ENCODE data around the gene PSMD4. TPM values are rescaled to one million over a fixed set of nuclear protein-coding genes. Genes with fewer than 3 reads are reported as not detected.

PSMD4 gene
- total and polyA plus RNA-seq, 8 donors = 104 to 158 (median 149) TPM

DNA sequence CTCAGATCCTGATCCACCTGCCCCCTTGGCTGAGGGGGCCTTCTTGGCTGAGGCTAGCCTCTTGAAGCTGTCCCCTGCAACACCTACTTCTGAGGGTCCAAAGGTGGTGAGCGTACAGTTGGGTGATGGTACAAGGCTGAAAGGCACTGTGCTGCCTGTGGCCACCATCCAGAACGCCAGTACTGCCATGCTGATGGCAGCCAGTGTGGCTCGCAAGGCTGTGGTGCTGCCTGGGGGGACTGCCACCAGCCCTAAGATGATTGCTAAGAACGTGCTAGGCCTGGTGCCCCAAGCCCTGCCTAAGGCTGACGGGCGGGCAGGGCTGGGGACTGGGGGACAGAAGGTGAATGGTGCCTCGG is 32.8 kb downstream of the PSMD4 start:
- ATAC-seq (no peak), DNase-seq (no peak)
- intact Hi-C loops (cut with DNase I) = no loop called here
- Histone ChIP-seq H3K4me1 (peaks cover 7 to 29% of the 10 kb centered on the region in 2 donors), H3K27me3 (no peaks in the 10 kb centered on the region), H3K4me3 (no peak overlapping the region), H3K9me3 (no peaks in the 10 kb centered on the region), H3K27ac (no peak overlapping the region), H3K36me3 (peaks cover 0 to 75% of the 10 kb centered on the region in 2 donors)
- TF ChIP-seq, protein P1, sequence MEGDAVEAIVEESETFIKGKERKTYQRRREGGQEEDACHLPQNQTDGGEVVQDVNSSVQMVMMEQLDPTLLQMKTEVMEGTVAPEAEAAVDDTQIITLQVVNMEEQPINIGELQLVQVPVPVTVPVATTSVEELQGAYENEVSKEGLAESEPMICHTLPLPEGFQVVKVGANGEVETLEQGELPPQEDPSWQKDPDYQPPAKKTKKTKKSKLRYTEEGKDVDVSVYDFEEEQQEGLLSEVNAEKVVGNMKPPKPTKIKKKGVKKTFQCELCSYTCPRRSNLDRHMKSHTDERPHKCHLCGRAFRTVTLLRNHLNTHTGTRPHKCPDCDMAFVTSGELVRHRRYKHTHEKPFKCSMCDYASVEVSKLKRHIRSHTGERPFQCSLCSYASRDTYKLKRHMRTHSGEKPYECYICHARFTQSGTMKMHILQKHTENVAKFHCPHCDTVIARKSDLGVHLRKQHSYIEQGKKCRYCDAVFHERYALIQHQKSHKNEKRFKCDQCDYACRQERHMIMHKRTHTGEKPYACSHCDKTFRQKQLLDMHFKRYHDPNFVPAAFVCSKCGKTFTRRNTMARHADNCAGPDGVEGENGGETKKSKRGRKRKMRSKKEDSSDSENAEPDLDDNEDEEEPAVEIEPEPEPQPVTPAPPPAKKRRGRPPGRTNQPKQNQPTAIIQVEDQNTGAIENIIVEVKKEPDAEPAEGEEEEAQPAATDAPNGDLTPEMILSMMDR (IDR thresholded peaks at IDR 0.05) = no peak

DNA sequence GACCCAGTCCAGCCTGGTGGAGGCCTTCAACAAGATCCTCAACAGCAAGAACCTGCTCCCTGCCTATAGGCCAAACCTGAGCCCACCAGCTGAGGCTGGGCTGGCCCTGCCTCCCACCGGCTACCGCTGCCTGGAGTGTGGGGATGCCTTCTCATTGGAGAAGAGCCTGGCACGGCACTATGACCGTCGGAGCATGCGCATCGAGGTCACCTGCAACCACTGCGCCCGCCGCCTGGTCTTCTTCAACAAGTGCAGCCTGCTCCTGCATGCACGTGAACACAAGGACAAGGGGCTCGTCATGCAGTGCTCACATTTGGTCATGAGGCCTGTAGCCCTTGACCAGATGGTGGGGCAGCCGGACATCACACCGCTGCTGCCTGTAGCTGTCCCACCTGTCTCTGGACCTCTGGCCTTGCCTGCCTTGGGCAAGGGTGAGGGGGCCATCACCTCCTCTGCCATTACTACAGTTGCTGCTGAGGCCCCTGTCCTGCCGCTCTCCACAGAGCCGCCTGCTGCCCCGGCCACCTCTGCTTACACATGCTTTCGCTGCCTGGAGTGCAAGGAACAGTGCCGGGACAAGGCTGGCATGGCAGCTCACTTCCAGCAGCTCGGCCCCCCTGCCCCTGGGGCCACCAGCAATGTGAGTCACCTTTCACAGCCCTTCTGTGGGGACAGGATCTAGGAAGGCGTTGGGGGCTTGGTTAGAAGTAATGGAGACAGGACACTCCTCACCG is 33.4 kb downstream of the PSMD4 start:
- no peak overlapping the region for H3K27ac ChIP-seq
- DNase-seq = no peak
- H3K36me3 ChIP-seq = peaks cover 0 to 81% of the 10 kb centered on the region in 2 donors
- H3K9me3 ChIP-seq = no peaks in the 10 kb centered on the region
- H3K4me3 ChIP-seq = no peak overlapping the region
- no peaks in the 10 kb centered on the region for H3K27me3 ChIP-seq
- no peak for ATAC-seq
- TF ChIP-seq, protein P1 (IDR thresholded peaks at IDR 0.05) = no peak
- peaks cover 7 to 25% of the 10 kb centered on the region in 2 donors for H3K4me1 ChIP-seq
- intact Hi-C loops (cut with DNase I) = no loop called here

DNA sequence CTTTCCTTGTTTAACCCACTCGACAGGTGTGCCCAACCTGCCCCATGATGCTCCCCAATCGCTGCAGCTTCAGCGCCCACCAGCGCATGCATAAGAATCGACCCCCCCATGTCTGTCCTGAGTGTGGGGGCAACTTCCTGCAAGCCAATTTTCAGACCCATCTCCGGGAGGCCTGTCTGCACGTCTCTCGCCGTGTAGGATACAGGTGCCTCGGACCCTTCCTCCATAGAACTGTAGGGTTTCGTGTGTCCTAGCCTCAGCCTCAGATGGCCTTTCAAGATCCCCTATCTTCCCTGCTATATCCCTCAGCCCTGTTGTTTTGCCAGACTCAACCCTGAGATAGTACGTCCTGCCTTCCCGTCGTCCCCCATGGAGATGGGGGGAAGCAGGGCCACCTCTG is 34.0 kb downstream of the PSMD4 start:
- intact Hi-C loops (cut with DNase I) = no loop called here
- Histone ChIP-seq H3K9me3 (no peaks in the 10 kb centered on the region), H3K4me1 (peaks cover 6 to 19% of the 10 kb centered on the region in 2 donors), H3K36me3 (peaks cover 0 to 87% of the 10 kb centered on the region in 2 donors), H3K27me3 (no peaks in the 10 kb centered on the region), H3K27ac (no peak overlapping the region), H3K4me3 (no peak overlapping the region)
- ATAC-seq (no peak), DNase-seq (no peak)
- TF ChIP-seq, protein P1 (IDR thresholded peaks at IDR 0.05) = no peak

- H3K27me3 ChIP-seq = no peaks in the 10 kb centered on the region
- H3K4me1 ChIP-seq = peaks cover 0 to 11% of the 10 kb centered on the region in 2 donors
- TF ChIP-seq, protein P1 (IDR thresholded peaks at IDR 0.05) = no peak
- peaks cover 0 to 95% of the 10 kb centered on the region in 2 donors for H3K36me3 ChIP-seq
- no peak overlapping the region for H3K27ac ChIP-seq
- no peaks in the 10 kb centered on the region for H3K9me3 ChIP-seq
- no peak overlapping the region for H3K4me3 ChIP-seq
- intact Hi-C loops (cut with DNase I) = no loop called here
- ATAC-seq = no peak
- DNase-seq = no peak
These were observed 34.8 kb downstream of the PSMD4 start for GRCh38 chr1:151289080-151289935.

Measured in left lung (tissue), 10 donors.